ENCODE results near the gene ZSCAN5A. TPM values are rescaled to one million over a fixed set of nuclear protein-coding genes. Genes with fewer than 3 reads are reported as not detected.
A peak's percentile ranks its signal among the peaks of the same experiment; 100 is the strongest.
"Not testable (repeated sequence)": the region's sequence is repeated elsewhere in the genome, so short reads cannot be mapped to it uniquely, and the experiment has no call there.

The ZSCAN5A gene
- total RNA-seq, 1 donor from 2014 or later = 8.9 TPM

- Mint-ChIP-seq H3K36me3 (ENCODE audit: unreplicated experiment) (peaks cover 10% of the 10 kb centered on the region), H3K4me1 (ENCODE audit: unreplicated experiment) (peaks cover 15% of the 10 kb centered on the region), H3K27me3 (ENCODE audit: unreplicated experiment) (no peaks in the 10 kb centered on the region), H3K27ac (ENCODE audit: unreplicated experiment) (peak overlapping the region; percentile 19), H3K9me3 (ENCODE audit: unreplicated experiment) (no peaks in the 10 kb centered on the region), H3K4me3 (ENCODE audit: unreplicated experiment) (peak overlapping the region; percentile 60)
- TF ChIP-seq CTCF (IDR thresholded peaks at IDR 0.05) = no peak
- no peak for DNase-seq (ENCODE audit: extremely low spot score, unreplicated experiment)
These were observed 1.6 kb downstream of the ZSCAN5A start for GRCh38 chr19:56312787-56313657.

GRCh38 chr19:56312342-56312741 lies 2.3 kb downstream of the ZSCAN5A start:
- no peaks in the 10 kb centered on the region for H3K27me3 Mint-ChIP-seq (ENCODE audit: unreplicated experiment)
- TF ChIP-seq CTCF (IDR thresholded peaks at IDR 0.05) = no peak

GRCh38 chr19:56310462-56310861 lies 4.2 kb downstream of the ZSCAN5A start:
- Mint-ChIP-seq H3K36me3 (ENCODE audit: unreplicated experiment) (peaks cover 10% of the 10 kb centered on the region), H3K4me3 (ENCODE audit: unreplicated experiment) (no peak overlapping the region), H3K4me1 (ENCODE audit: unreplicated experiment) (peaks cover 11% of the 10 kb centered on the region), H3K9me3 (ENCODE audit: unreplicated experiment) (no peaks in the 10 kb centered on the region), H3K27ac (ENCODE audit: unreplicated experiment) (no peak overlapping the region), H3K27me3 (ENCODE audit: unreplicated experiment) (no peaks in the 10 kb centered on the region)
- peak; percentile 57 for DNase-seq (ENCODE audit: extremely low spot score, unreplicated experiment)
- no peak for TF ChIP-seq CTCF (IDR thresholded peaks at IDR 0.05)

More at GRCh38 chr19:56312342-56312741, 2.3 kb downstream of the ZSCAN5A start:
- Mint-ChIP-seq H3K27ac (ENCODE audit: unreplicated experiment) (no peak overlapping the region), H3K36me3 (ENCODE audit: unreplicated experiment) (peaks cover 10% of the 10 kb centered on the region), H3K4me1 (ENCODE audit: unreplicated experiment) (peaks cover 15% of the 10 kb centered on the region), H3K9me3 (ENCODE audit: unreplicated experiment) (no peaks in the 10 kb centered on the region), H3K4me3 (ENCODE audit: unreplicated experiment) (no peak overlapping the region)
- DNase-seq (ENCODE audit: extremely low spot score, unreplicated experiment) = no peak

GRCh38 chr19:56309511-56310185 lies 5.0 kb downstream of the ZSCAN5A start:
- Mint-ChIP-seq H3K27me3 (ENCODE audit: unreplicated experiment) (no peaks in the 10 kb centered on the region), H3K27ac (ENCODE audit: unreplicated experiment) (no peak overlapping the region), H3K4me1 (ENCODE audit: unreplicated experiment) (peaks cover 11% of the 10 kb centered on the region), H3K9me3 (ENCODE audit: unreplicated experiment) (no peaks in the 10 kb centered on the region), H3K4me3 (ENCODE audit: unreplicated experiment) (no peak overlapping the region), H3K36me3 (ENCODE audit: unreplicated experiment) (peaks cover 10% of the 10 kb centered on the region)
- peak; percentile 66 for TF ChIP-seq CTCF (IDR thresholded peaks at IDR 0.05)
- DNase-seq (ENCODE audit: extremely low spot score, unreplicated experiment) = peak; percentile 86

- H3K4me3 Mint-ChIP-seq (ENCODE audit: unreplicated experiment) = no peak overlapping the region
- TF ChIP-seq CTCF (IDR thresholded peaks at IDR 0.05) = no peak
- no peaks in the 10 kb centered on the region for H3K27me3 Mint-ChIP-seq (ENCODE audit: unreplicated experiment)
- no peak for DNase-seq (ENCODE audit: extremely low spot score, unreplicated experiment)
- no peaks in the 10 kb centered on the region for H3K9me3 Mint-ChIP-seq (ENCODE audit: unreplicated experiment)
- peaks cover 16% of the 10 kb centered on the region for H3K36me3 Mint-ChIP-seq (ENCODE audit: unreplicated experiment)
- H3K4me1 Mint-ChIP-seq (ENCODE audit: unreplicated experiment) = peaks cover 8% of the 10 kb centered on the region
- H3K27ac Mint-ChIP-seq (ENCODE audit: unreplicated experiment) = no peak overlapping the region
These were observed 5.8 kb downstream of the ZSCAN5A start for GRCh38 chr19:56308792-56309191.

- H3K27ac Mint-ChIP-seq (ENCODE audit: unreplicated experiment) = not testable (repeated sequence)
These were observed 7.6 kb downstream of the ZSCAN5A start for GRCh38 chr19:56307062-56307461.

More at GRCh38 chr19:56307062-56307461, 7.6 kb downstream of the ZSCAN5A start:
- H3K9me3 Mint-ChIP-seq (ENCODE audit: unreplicated experiment); H3K4me3 Mint-ChIP-seq (ENCODE audit: unreplicated experiment); DNase-seq (ENCODE audit: extremely low spot score, unreplicated experiment); H3K27me3 Mint-ChIP-seq (ENCODE audit: unreplicated experiment); H3K4me1 Mint-ChIP-seq (ENCODE audit: unreplicated experiment): not testable (repeated sequence)
- peaks cover 20% of the 10 kb centered on the region for H3K36me3 Mint-ChIP-seq (ENCODE audit: unreplicated experiment)
